ENCODE results near the gene EPHA4. TPM values are rescaled to one million over a fixed set of nuclear protein-coding genes. Genes with fewer than 3 reads are reported as not detected.

EPHA4 gene
- total and polyA plus RNA-seq, 2 of the 4 experiments (the other 2 are of a cell fraction): 36.9 to 132 TPM

DNA sequence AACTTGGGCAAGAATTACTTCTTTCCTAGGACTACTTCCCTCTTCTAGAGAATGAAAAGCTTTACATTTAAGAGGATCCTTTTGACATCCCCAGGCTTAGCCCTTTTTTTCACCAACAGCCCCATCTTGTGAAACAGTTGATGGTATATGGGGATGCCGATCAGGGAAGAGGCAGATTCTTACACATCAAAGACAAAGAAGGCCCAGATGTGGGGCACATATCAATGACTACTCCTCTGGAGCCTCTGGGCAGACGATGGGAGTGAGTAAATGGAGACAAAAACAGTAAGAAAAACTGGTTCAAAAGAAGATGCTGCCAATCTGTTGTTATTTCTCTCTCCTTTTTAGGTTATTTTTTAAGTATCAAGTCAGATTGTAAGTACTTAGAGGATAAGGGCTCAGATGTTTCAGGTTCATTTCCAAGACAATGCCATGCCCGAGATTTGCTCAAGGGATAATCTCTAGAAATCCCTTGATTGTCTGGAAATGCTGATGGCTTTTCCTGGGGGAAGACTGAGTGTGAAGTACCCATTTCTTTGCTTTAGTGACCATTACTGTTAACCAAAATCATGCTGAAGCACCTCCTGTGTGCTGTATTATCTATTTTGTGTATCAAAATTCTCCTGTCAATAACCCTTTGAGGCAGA is 117.5 kb downstream of the EPHA4 start:
- intact Hi-C loops (cut with micrococcal nuclease) (loop anchor here (5.0 kb wide), 1 partner anchor 118 kb away; the partner anchor contains the start of gene EPHA4), dilution Hi-C loops (cut with HindIII; ENCODE audit: low sequenced_read_pairs, unreplicated experiment) (no loop called here), in situ Hi-C loops (cut with MboI; ENCODE audit: low sequenced_read_pairs) (no loop called here)
- H4K20me1 ChIP-seq (ENCODE audit: insufficient read depth, low read length): no peaks in the 10 kb centered on the region
- no peak overlapping the region for H3K27ac ChIP-seq (ENCODE audit: insufficient read depth, low read length)
- H2AK9ac ChIP-seq (replicated peaks; ENCODE audit: low read depth, low read length, poor library complexity): no peak overlapping the region
- no peak overlapping the region for H3K23ac ChIP-seq (ENCODE audit: low read depth, low read length)
- no peak overlapping the region for H3K14ac ChIP-seq (replicated peaks; ENCODE audit: low read depth, low read length)
- H3K9ac ChIP-seq (ENCODE audit: low read depth, low read length): no peak overlapping the region
- ChIA-PET POLR2A (ENCODE audit: unreplicated experiment) (no interaction called here), CTCF (no interaction called here)
- H3K79me1 ChIP-seq (ENCODE audit: low read depth in 1 of 2, low read length in 2 of 2): no peaks in the 10 kb centered on the region; a peak in 1 of 4 replicates
- H2AK5ac ChIP-seq (ENCODE audit: low read depth, low read length): no peak overlapping the region
- no TSS peak for BruUV-seq (replicated peaks)
- H2BK5ac ChIP-seq (ENCODE audit: low read depth, low read length, poor library complexity, severe bottlenecking): no peak overlapping the region
- no peak overlapping the region for H3K4ac ChIP-seq (ENCODE audit: low read depth, low read length)
- no peaks in the 10 kb centered on the region for H3K27me3 ChIP-seq (ENCODE audit: control insufficient read depth, insufficient read depth, low read length)
- H3K9me3 ChIP-seq (ENCODE audit: control insufficient read depth, insufficient read depth, low read length): no peaks in the 10 kb centered on the region
- H3K4me3 ChIP-seq (ENCODE audit: insufficient read depth, low read depth, low read length): no peak overlapping the region
- H2BK120ac ChIP-seq (ENCODE audit: low read depth, low read length): no peak overlapping the region
- H3K4me1 ChIP-seq (ENCODE audit: control insufficient read depth, insufficient read depth, low read length): peaks cover 3% of the 10 kb centered on the region; the same call in 1 of the 2 replicates
- no peak overlapping the region for H2BK20ac ChIP-seq (ENCODE audit: low read depth, low read length)
- no peak overlapping the region for H3K56ac ChIP-seq (ENCODE audit: extremely low read depth, insufficient read depth, low read length)
- no peak overlapping the region for H2AFZ ChIP-seq (replicated peaks; ENCODE audit: low read length, poor library complexity)
- H2BK15ac ChIP-seq (ENCODE audit: low read depth, low read length): no peak overlapping the region
- H3K36me3 ChIP-seq (ENCODE audit: control insufficient read depth, insufficient read depth, low read length): peaks cover 18% of the 10 kb centered on the region
- no peak for TF ChIP-seq RFX5 (IDR thresholded peaks at IDR 0.05; ENCODE audit: low read depth, low read length)
- no peak for TF ChIP-seq POLR2A (IDR thresholded peaks at IDR 0.05; ENCODE audit: low read depth, low read length)
- no peak for TF ChIP-seq MXI1 (IDR thresholded peaks at IDR 0.05; ENCODE audit: borderline replicate concordance, low read depth, low read length)
- no peak for TF ChIP-seq MAFK (IDR thresholded peaks at IDR 0.05; ENCODE audit: low read depth, low read length)
- TF ChIP-seq CHD1 (IDR thresholded peaks at IDR 0.05; ENCODE audit: low read depth, low read length): no peak
- TF ChIP-seq, protein P1, sequence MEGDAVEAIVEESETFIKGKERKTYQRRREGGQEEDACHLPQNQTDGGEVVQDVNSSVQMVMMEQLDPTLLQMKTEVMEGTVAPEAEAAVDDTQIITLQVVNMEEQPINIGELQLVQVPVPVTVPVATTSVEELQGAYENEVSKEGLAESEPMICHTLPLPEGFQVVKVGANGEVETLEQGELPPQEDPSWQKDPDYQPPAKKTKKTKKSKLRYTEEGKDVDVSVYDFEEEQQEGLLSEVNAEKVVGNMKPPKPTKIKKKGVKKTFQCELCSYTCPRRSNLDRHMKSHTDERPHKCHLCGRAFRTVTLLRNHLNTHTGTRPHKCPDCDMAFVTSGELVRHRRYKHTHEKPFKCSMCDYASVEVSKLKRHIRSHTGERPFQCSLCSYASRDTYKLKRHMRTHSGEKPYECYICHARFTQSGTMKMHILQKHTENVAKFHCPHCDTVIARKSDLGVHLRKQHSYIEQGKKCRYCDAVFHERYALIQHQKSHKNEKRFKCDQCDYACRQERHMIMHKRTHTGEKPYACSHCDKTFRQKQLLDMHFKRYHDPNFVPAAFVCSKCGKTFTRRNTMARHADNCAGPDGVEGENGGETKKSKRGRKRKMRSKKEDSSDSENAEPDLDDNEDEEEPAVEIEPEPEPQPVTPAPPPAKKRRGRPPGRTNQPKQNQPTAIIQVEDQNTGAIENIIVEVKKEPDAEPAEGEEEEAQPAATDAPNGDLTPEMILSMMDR (conservative IDR thresholded peaks at IDR 0.05; ENCODE audit: low read depth, low read length): no peak
- no peak for TF ChIP-seq CEBPB (IDR thresholded peaks at IDR 0.05; ENCODE audit: low read depth, low read length)
- no peak for ATAC-seq (ENCODE audit: low read depth)
- H4K5ac ChIP-seq (ENCODE audit: low read depth, low read length): no peak overlapping the region
- WGBS, 2 experiments (ENCODE audit: extremely low coverage in 2 of 2, insufficient read length in 1 of 2): no CpG with 5 or more reads among the region's 3 CpGs
- DNase-seq: no peak
- no peaks in the 10 kb centered on the region; the same call in 1 of the 2 replicates for H3K9me1 ChIP-seq (ENCODE audit: insufficient read depth, low read length)
- H4K91ac ChIP-seq (ENCODE audit: insufficient read depth, low read depth, low read length): no peak overlapping the region
- no peak overlapping the region for H3K4me2 ChIP-seq (ENCODE audit: low read depth, low read length)
- H4K8ac ChIP-seq (ENCODE audit: low read depth in 2 of 2, low read length in 2 of 2): no peak overlapping the region
- H3K18ac ChIP-seq (ENCODE audit: low read depth, low read length): no peak overlapping the region
